ENCODE data around the gene C4BPB.

C4BPB gene

DNA sequence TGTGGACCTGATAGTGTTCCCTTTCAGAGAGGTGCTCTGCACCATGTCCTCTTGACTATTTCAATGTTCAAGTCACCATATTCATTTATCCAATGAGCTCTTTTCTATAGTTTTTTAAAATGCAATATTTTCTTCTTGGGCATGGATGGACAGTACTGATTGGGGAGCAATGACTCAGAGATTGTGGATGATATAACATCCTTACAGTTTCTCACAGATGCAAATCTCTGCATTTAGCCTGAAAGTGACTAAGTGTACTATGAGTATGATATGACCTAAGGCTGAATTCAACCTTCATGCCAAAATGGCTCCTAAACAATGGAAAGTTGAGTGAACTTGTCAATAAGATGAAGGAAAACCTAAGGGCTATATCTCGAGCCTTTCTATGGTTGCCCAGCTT, 51.9 kb downstream of the C4BPB start:
- DNase-seq (ENCODE audit: low read depth in 3 of 3), result no peak

DNA sequence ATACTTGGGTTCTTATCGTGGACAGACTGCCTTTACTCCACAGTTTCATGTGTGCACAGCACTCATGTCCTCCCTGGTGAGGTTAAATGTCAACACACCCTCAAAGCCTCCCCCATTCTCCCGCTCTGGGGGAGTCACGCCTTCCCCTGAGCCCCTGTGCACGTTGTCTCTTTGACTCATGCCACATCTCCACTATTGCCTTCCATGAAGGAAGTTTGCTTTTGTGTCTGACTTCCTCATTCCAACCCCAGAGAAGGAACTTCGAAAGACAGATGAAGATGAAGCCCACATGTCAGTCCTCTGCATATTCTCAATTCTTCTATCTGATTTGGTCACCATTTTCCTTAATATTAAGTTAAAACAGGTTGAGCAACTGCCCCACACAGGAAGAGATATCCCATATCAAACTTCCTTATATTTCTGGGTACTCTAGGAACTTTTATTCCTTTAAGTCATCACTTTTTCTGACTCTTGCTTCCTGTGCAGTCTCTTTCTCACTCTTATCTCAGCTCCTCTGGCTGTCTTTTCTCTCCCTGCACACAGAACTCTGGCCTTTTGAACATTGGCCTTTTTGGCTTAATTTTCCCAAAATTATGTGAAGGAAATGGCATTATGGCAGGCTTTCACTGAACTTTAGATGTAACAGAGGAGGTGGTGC, 56.9 kb downstream of the C4BPB start:
- no peak for DNase-seq (ENCODE audit: low read depth in 3 of 3)
